ENCODE measurements around the gene CDK11B.
"Not testable (repeated sequence)": the region's sequence is repeated elsewhere in the genome, so short reads cannot be mapped to it uniquely, and the experiment has no call there.

CDK11B gene

GRCh38 chr1:1683104-1683905 is 24.5 kb upstream of the CDK11B start:
- DNase-seq (ENCODE audit: low read depth, low spot score): no peak
- no peak overlapping the region for H3K27ac ChIP-seq

- H3K27ac ChIP-seq: no peak overlapping the region
- DNase-seq (ENCODE audit: low read depth, low spot score): no peak
Measured at GRCh38 chr1:1680912-1681273, 22.1 kb upstream of the CDK11B start.

- DNase-seq (ENCODE audit: low read depth, low spot score): no peak
- H3K27ac ChIP-seq: no peak overlapping the region
Measured at GRCh38 chr1:1680031-1680911, 21.5 kb upstream of the CDK11B start.

GRCh38 chr1:1678581-1679380 is 20.0 kb upstream of the CDK11B start:
- no peak for DNase-seq (ENCODE audit: low read depth, low spot score)
- peak overlapping the region; percentile 10 for H3K27ac ChIP-seq

GRCh38 chr1:1677718-1678580 is 19.1 kb upstream of the CDK11B start:
- no peak for DNase-seq (ENCODE audit: low read depth, low spot score)
- peak overlapping the region; percentile 10 for H3K27ac ChIP-seq

- H3K27ac ChIP-seq; DNase-seq (ENCODE audit: low read depth, low spot score): not testable (repeated sequence)
Measured at GRCh38 chr1:1676087-1676486, 17.3 kb upstream of the CDK11B start.

GRCh38 chr1:1675218-1675617 is 16.4 kb upstream of the CDK11B start:
- not testable (repeated sequence) for DNase-seq (ENCODE audit: low read depth, low spot score); H3K27ac ChIP-seq

GRCh38 chr1:1674806-1675205 is 16.0 kb upstream of the CDK11B start:
- not testable (repeated sequence) for H3K27ac ChIP-seq; DNase-seq (ENCODE audit: low read depth, low spot score)

- DNase-seq (ENCODE audit: low read depth, low spot score): no peak
- H3K27ac ChIP-seq: no peak overlapping the region
Measured at GRCh38 chr1:1672181-1672965, 13.6 kb upstream of the CDK11B start.

GRCh38 chr1:1671365-1672119 is 12.7 kb upstream of the CDK11B start:
- DNase-seq (ENCODE audit: low read depth, low spot score): no peak
- no peak overlapping the region for H3K27ac ChIP-seq

GRCh38 chr1:1670866-1671265 is 12.1 kb upstream of the CDK11B start:
- no peak overlapping the region for H3K27ac ChIP-seq
- no peak for DNase-seq (ENCODE audit: low read depth, low spot score)

- DNase-seq (ENCODE audit: low read depth, low spot score): no peak
- H3K27ac ChIP-seq: no peak overlapping the region
Measured at GRCh38 chr1:1669468-1670440, 10.9 kb upstream of the CDK11B start.

- no peak overlapping the region for H3K27ac ChIP-seq
- DNase-seq (ENCODE audit: low read depth, low spot score): no peak
Measured at GRCh38 chr1:1666526-1666925, 7.7 kb upstream of the CDK11B start.

GRCh38 chr1:1665815-1666251 is 7.0 kb upstream of the CDK11B start:
- H3K27ac ChIP-seq: no peak overlapping the region
- DNase-seq (ENCODE audit: low read depth, low spot score): no peak

GRCh38 chr1:1664941-1665814 is 6.4 kb upstream of the CDK11B start:
- DNase-seq (ENCODE audit: low read depth, low spot score): no peak
- no peak overlapping the region for H3K27ac ChIP-seq

GRCh38 chr1:1664318-1664717 is 5.5 kb upstream of the CDK11B start:
- not testable (repeated sequence) for H3K27ac ChIP-seq; DNase-seq (ENCODE audit: low read depth, low spot score)

Measured in epithelial cell of prostate (primary cell).